Germinal center (tissue), 1 donor: ENCODE data around the gene KRT15.
A peak's percentile ranks its signal among the peaks of the same experiment; 100 is the strongest.

Source experiments
- DNase-seq: peaks from one replicate; pipeline ENCODE4 v3.0.0; 2012; ENCODE audit warnings: mixed read lengths, low spot score

The KRT15 gene

DNA sequence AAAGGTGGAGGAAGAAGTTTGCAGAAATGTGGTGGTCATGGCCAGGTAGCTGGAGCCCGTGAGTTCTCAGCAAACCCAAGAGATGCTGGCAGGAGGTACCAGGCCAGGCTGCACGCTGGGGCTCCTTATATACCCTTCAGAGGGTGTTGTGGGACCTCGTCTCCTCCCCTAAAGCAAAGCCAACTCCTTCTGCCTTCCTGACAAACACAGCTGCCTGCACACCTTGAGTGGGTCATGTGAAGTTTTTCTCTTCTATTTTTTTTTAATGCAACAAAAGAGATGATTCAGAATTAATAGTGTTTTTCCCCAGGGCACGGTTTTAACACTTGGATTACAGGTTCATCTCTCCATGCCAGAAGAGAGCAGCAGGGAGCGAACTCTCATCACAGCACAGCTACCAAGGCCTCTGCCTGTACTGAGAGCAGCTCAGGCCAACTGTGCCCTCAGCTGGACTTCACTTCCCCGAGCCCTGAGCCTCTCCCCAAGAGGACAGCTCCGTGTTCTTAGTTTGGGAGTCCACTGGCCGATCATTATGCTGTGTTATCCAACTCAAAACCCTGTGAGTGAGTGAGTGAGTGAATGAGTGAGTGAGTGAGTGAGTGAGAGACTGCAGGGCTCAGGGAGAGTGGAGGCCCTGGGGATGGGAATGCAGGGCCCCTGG lies at the start of gene KRT15:
Gene KRT15, minus strand, starts transcription at position 102 of the 661 bp plus-strand sequence. Its CDS starts 63 bp downstream, at position 39.
- no peak for DNase-seq

DNA sequence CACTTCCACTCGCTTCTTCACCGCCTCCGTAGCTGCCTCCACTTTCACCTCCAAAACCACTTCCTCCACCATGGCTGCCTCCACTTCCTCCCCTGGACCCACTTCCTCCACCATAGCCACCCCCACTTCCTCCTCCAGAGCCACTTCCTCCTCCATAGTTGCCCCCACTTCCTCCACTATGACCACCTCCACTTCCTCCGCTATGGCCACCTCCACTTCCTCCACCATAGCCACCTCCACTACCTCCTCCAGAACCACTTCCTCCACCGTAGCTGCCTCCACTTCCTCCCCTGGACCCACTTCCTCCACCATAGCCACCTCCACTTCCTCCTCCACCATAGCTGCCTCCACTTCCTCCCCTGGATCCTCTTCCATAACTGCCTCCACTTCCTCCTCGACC lies 48.6 kb upstream of the KRT15 start:
- no peak for DNase-seq

DNA sequence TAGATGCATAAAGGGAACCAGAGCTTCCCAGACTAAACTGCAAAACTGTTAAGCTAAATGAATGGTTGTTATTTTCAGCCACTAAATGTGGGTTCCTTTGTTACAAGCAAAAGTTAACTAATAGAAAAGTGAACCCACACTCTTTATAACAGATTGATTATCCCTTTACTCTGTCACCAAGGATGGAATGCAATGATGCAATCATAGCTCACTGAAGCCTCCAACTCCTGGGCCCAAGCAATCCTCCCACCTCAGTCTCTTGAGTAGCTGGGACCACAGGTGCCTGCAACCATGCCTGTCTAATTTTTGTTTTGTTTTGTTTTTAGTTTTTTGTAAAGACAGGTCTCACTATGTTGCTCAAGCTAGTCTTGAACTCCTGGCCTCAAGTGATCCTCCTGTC lies 46.6 kb upstream of the KRT15 start:
- DNase-seq, result no peak

DNA sequence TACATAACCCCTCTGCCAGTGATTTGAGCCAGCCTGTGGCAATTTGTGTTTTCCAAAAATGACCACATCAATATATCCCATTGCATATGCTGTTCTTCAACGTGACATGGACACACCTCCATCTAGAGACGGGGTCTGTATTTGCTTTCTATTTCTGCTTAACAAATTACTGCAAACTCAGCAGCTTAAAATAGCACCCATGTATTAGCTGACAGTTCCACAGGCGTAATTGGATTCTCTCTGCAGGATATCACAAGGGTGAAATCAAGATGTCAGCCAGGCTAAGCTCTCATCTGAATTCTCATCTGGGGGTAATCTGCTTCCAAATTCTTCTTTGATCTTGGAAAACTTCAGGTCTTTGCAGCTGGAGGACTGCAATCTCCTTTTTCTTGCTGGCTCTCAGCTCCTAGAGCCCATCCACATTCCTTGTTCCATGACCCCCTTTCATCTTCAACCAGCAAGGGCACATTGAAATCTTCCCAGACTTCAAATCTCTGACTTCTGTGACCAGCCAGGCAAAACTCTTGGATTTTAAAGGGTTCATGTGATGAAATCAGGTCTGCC lies 45.0 kb upstream of the KRT15 start:
- no peak for DNase-seq

DNA sequence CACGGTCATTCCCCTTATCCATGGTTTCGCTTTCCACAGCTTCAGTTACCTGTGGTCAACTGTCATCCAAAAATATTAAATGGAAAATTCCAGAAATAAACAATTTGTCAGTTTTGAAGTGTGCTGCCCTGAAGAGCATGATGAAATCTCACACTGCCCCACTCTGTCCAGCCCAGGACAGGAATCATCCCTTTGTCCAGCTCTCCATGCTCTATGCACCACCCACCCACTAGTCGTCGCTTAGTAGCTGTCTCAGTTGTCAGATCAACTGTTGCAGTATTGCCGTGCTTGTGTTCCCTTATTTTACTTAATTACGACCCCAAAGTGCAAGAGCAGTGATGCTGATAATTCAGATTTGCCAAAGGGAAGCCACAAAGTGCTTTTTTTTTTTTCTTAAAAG lies 42.9 kb upstream of the KRT15 start:
- DNase-seq, result no peak

DNA sequence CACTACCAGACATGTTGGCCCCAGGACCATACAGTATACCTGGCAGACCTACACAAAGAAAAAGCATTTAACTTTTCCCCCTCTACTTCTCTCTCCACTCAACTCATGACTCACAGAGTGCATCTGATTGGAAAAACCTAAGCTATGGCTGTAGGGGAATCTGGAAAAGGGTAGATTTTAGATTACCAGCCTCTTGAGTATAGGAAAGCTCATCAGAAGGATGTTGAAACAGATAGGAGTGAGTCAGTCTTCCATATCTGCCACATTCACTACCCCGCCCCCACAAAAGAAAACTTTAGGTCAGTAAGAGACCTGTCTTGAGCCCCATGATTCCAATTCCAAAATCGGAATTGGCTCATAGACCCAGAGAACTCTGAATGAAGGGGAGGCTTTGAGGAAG lies 40.9 kb upstream of the KRT15 start:
- DNase-seq, result no peak

DNA sequence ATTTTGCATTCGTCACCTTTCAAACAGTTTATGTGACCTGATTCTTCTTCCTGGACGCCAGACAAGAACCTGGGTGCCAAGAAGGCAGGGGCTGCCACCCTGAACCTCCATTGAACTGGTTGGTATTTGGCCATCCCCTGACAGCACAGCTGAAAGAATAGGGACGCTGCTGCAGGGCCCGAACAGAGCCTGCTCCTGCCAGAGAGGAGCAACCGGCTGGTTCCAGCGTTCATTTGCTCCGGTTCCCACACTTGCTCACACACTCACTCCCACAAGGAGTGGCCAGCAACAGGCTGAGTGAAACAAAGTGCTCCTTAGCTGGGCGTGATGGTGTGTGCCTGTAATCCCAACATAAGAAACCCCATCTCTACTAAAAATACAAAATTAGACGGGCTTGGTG lies 38.2 kb upstream of the KRT15 start:
- no peak for DNase-seq

DNA sequence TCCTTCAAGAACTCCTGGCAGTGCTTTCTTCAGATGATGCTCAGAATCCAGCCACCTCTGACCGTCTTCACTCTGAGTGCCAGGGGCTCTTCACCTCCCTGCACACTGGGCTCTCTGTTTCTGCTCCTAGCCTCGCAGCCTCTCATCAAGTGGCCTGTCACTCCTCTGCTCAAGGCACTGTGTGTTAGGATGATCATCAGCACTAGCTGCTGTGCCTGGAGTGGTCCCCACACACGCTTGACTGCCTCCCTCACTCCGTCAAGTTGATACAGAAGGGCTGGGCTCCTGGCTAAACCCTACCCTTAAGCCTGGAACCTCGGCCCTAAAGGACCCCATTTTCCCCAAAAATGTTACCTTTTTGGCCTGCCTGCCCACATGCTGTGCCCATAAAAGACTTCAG lies 37.6 kb upstream of the KRT15 start:
- no peak for DNase-seq

DNA sequence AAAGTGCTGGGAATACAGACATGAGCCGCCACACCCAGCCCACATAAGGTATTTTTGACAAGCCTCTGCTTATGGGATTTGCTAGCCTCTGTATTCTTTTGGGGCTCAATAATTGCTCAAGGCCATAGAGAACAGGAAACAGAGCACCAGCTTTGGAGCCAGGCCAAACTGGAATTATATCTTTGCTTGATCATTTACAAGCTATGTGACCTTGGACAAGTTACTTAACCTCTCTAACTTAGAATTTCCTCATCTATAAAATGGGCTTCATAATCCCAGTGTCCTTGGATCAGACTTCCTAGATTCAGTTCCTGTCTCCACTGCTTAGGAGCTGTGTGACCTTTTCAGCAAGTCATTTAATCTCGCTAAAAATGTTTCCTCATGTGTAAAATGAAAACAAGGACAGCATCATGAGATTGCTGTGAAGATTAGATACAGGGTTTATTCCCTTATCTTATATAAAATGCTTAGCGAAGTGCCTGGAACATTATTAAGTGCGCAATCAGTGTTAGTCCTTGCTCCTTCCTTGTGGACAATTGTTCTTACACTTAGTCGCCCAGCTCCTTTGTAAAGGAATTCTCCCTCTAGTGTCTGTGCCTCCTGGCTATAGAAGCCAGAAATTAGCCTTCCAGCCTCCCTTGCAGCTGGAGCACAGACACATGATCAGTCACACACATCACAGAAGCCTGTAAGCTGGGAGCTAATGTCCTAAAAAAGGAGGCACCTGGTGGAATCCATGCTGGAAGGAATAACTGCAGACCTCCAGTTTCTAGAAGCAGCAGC lies 36.6 kb upstream of the KRT15 start:
- DNase-seq, result no peak

DNA sequence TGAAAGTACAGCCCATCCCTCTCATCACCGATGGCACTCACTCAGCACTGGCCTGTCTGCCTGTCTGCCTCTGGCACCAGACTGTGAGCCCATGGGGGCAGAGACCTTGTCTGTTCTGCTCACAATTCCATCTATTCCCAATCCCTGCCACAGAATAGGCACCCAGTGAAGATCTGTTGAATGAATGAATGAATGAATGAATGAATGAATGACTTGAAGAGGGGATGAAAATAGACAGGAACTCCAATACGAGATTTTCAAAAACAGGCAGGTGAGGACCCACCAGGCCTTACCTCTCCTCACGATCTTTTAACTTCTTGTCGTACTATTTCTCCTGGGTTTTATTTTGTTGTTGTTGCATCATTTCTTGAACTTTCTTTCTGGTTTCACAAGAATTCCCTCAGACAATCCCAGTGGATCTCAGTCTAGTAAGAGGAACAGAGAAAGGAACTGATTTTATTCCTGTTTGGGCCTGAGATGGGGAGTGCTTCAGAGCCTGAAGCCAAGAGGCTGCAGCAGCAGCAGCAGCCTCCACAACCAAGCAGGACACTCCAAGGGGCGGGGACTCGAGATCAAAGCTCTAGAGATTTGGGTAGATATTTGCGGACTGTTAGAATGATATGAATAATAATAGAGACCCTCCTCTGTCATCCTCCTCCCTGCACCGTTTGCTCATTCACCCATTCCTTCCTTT lies 35.4 kb upstream of the KRT15 start:
- DNase-seq, result no peak

DNA sequence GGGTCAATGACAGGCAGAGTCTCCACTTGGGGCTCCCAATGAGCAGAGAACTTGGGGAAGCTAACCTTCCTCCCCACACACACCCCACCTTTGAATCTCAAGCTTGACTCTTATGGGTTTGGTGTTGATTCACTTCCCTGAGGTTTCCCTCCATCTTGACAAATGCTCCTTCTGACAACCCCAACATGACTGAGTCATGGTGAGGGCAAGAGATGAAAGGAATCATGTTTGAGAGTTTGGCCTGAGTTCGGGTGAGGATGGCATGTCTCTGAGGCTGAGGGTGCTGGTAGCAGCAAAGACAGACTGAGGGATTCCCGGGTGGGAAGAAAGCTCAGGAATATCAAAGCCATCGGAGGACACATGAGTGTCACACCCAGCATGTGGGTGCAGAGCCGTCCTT lies 34.5 kb upstream of the KRT15 start:
- DNase-seq, result no peak

DNA sequence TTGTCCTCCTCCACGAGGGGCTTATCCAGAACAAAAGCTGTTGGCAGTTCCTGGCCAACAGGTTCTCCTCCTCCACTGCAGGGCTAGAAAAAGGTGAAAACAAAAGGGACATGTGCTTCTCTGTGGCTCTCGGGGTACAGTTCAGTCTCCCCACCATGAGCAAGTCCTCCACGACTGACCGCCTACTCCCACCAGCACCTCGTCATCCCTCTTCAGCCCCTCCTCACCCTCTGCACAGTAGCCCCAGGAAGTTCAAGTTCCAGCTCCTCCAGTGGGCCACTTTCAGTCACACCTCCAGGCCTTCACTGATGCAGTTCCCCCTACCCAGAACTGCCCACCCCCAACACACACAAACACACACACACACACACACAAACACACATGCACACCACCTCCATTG lies 33.8 kb upstream of the KRT15 start:
- DNase-seq, result no peak

DNA sequence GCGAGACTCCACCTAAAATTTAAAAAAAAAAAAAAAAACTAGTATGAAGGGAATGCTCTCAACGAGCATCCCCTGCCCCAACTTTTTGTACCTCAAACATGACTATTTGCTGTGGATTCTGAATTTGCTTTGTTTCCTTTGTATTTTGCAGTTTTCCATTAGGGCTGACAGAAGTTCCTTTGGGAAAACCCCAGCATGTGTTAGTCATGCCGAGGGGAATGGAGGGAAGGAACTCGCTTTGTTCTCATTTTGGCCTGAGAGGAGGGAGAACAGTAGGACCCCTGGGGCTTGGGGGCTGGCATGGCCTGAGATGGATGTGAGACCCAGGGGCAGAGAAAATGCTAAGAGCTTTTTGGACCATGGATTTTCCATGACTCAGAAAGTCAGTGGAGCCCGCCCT lies 32.7 kb upstream of the KRT15 start:
- DNase-seq, result no peak

DNA sequence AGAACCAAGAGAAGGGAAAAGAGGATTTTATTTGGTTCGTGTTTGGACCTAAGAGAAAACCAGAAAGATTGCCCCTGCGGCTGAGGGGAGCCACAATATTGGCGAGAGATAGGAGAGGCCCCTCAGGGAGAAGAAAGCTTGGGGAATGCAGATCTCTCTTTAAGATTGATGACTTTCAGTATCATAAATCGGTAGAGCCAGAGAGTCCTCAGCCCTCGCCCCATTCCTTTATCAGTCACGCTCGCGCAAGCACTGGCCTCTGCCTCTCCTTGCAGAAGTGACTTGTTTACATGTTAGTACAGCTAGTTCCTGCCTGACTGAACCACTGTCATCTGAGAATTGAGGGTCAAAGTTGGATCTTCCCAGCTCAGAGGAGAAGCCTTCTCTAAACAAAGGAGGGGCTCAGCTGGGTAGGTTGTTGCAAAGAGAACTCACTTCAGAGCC lies 30.9 kb upstream of the KRT15 start:
- no peak for DNase-seq

DNA sequence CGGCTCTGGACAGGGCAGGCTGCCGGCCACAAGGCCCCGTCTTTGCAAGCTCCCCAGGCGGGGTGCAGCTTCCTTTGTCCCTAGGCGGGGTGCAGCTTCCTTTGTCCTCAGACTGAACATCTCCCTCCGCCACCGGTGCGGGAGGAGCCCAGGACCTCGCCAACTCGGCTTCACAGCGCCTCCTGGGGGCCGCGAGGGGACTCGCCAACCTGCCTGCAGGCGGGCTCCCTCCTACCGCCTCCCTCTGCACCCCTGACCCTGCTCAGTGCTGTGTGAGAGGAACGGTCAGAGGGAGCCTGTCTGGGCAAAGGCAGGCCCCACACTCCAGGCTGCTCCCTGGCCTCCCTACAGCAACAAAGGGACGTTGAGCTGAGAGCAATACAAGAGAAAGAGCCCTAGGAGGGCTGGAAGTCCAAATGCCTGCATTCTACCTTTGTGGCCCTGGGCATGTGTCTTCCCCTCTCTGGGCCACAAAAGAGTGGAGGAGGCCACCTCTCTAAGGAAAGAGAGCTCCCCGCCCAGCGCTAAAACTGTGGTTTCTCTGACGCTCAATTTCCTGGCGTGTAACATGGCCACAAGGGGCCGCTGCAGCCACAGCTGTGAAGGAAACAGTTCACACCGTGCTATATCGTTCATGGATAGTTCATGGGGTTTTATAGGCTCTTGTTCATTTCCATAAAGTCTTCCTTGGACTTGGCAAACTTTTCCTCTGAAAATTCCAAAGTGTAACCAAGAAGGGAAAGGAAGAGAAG lies 30.3 kb upstream of the KRT15 start:
- peak; percentile 79 for DNase-seq

DNA sequence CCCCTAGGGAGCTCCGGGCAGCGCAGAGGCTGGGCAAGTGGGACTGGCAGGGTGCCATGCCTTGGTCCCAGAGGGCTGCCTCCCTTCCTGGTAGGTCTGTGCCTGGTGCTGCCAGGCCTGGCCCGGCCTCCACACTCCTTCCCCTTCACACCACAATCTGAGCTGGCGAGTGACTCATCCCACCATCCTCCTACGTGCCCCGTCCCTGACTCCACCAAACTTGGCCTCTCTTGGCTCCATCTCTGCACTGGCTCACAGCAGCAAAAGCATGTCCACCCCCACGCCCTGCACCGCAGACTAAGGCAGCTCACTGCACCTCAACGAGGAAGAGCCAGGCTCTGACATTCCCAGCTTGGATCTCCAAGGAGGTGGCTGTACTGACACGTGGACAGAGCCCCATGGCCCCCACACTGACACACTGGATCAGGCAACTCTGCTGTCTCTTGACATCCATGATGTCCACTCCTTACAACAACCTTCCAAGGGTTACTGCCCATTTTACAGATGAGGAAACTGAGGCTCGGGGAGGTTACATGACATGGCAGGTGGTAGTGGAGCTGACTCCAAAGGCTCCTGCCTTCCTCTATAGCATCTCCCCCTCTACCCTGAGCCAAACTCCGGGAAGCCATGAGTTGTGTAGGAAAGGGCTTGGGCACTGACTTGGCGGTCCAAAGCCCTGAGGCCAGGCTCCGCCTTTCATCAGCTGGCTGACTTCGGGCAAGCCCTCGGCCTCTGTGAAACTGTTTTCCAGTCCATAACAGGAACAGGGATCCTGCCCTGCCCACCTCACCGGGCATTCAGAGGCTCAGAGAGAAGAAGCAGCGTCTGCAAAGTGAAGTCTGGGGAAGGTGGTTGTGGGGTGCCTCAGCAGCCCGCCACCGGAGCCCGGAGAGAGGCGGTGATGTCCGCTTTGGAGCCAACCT lies 29.5 kb upstream of the KRT15 start:
- DNase-seq, result no peak

DNA sequence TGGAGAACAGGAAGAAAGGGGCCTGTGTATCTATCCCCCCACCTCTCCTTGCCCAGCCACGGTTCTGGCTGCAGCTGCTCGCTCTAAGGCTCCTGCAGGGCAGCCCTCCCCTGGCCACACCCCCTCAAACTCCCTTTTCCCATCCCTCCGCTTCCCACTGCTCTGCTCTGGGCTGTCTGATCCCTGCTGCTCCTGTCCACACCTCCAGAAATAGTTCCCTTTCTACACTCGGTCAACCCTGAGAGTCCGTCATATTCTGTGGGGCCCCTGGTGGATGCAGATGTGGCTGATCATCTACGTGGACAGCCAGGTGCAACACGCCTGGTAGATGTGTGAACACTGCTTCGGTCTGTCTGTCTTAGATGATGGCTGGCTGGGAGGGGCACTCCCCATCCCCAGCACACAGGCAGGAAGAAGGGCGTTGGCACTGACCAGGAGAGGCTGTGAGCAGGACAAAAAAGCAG lies 28.7 kb upstream of the KRT15 start:
- DNase-seq, result no peak

DNA sequence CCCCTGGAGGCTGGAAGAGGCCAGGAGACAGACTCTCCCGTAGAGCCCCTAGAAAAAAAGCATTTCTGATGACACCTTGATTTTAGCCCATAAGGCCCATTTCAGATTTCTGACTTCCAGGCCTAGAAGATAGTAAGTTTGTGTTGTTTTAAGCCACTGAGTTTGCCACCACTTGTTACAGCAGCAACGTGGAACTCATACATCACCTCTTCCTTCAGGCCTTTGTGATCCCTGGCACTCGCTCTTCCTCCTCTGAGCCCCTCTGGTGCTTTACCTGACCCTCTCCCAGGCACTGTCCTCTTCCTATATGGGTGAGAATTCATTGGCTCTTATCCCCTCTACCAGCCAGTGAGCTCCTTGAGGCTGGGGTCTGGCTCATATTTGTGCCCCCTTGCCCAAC lies 28.1 kb upstream of the KRT15 start:
- no peak for DNase-seq

DNA sequence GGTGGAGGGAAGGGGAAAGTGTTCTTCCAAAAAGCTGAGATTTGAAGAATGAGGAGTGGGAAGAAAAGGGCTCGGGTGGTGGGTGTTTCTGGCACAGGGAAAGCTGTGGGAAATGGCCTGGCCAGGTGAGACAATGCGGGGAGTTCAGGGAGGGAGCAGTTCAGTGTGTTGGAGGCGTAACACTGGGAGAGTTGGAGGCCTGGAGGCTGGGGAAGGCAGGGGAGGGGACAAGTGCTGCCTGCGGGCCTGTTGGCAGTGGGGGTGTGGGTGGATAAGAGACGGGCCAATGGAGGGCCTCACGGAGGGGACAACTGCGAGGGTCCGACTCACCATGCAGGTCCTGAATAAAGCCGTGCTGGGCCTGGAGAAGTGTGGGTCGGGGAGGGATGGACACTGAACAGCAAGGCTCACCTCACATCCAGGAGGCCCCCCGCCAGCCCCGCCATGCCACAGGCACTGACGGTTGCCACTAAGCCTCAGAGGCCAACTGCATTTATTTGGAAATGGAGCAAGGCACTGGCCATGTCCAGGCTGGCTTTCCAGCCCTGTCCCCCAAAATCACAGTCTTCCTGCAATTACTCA lies 27.2 kb upstream of the KRT15 start:
- no peak for DNase-seq

DNA sequence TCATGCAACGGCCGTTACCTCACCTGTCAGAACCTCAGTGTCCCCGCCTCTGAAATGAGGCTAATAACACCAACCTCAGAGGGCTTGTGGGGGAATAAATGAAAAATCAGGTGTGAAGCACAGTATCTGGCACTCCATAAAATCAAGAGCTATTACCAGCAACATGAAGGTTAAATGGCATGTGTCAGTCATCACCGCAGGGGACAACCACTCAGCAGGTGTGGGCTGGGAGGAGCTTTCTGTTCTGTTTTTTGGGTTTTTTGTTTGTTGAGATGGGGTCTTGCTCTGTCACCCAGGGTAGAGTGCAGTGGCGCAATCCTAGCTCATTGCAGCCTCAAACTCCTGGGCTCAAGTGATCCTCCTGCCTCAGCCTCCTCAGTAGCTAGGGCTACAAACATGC lies 26.2 kb upstream of the KRT15 start:
- DNase-seq, result no peak

DNA sequence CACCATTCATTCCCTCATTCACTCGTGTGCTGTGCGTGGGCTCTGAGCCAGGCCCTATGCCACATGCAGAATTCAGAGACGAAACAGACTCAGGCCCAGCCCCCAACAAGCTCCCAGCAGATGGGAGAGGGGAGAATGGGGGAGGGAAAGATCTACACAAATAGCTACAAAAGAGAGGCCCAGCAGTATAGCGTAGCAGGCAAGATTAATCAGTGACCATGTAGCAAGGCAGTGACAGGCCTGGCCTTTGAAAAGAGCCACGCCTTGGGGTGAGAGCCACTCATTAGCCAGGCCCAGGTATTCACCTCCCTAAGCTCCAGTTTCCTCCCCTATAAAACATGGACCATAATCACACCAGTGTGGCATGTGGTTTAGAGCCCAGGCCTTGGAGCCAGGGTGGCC lies 25.8 kb upstream of the KRT15 start:
- DNase-seq, result no peak
